ENCODE measurements around the gene OAS3. TPM values are rescaled to one million over a fixed set of nuclear protein-coding genes. Genes with fewer than 3 reads are reported as not detected.

Gene OAS3
- total and polyA plus RNA-seq, 4 donors = 7.2 to 12.1 (median 7.5) TPM

- H3K4me1 ChIP-seq (ENCODE audit: control insufficient read depth, insufficient read depth, low read length) = no peaks in the 10 kb centered on the region
- 92% methylated on average over 3 of the region's 5 CpGs for WGBS (ENCODE audit: insufficient coverage)
- no peak for DNase-seq (ENCODE audit: low read depth in 4 of 6, low spot score in 6 of 6)
- H3K27ac ChIP-seq (ENCODE audit: low read depth, low read length) = no peak overlapping the region
- H3K36me3 ChIP-seq (ENCODE audit: control insufficient read depth, insufficient read depth, low read length) = no peaks in the 10 kb centered on the region
- H3K27me3 ChIP-seq (ENCODE audit: control insufficient read depth, insufficient read depth, low read length) = no peaks in the 10 kb centered on the region
- H3K4me3 ChIP-seq (ENCODE audit: low read depth, low read length) = no peak overlapping the region
- no peaks in the 10 kb centered on the region for H3K9me3 ChIP-seq (ENCODE audit: control insufficient read depth, insufficient read depth, low read length)
Measured at GRCh38 chr12:113002676-113003075, 64.4 kb downstream of the OAS3 start.

- 78% methylated on average over 9 of the region's 9 CpGs for WGBS (ENCODE audit: insufficient coverage)
- Histone ChIP-seq H3K27ac (ENCODE audit: low read depth, low read length) (no peak overlapping the region), H3K4me3 (ENCODE audit: low read depth, low read length) (no peak overlapping the region), H3K9me3 (ENCODE audit: control insufficient read depth, insufficient read depth, low read length) (no peaks in the 10 kb centered on the region), H3K36me3 (ENCODE audit: control insufficient read depth, insufficient read depth, low read length) (no peaks in the 10 kb centered on the region), H3K27me3 (ENCODE audit: control insufficient read depth, insufficient read depth, low read length) (no peaks in the 10 kb centered on the region), H3K4me1 (ENCODE audit: control insufficient read depth, insufficient read depth, low read length) (no peaks in the 10 kb centered on the region)
- DNase-seq (ENCODE audit: low read depth in 4 of 6, low spot score in 6 of 6) = peak in 1 of 6 donors; percentile 3
Measured at GRCh38 chr12:113003636-113004035, 65.4 kb downstream of the OAS3 start.

GRCh38 chr12:113005762-113006161, 67.5 kb downstream of the OAS3 start:
- Histone ChIP-seq H3K36me3 (ENCODE audit: control insufficient read depth, insufficient read depth, low read length) (no peaks in the 10 kb centered on the region), H3K4me1 (ENCODE audit: control insufficient read depth, insufficient read depth, low read length) (no peaks in the 10 kb centered on the region), H3K27ac (ENCODE audit: low read depth, low read length) (no peak overlapping the region), H3K4me3 (ENCODE audit: low read depth, low read length) (no peak overlapping the region), H3K9me3 (ENCODE audit: control insufficient read depth, insufficient read depth, low read length) (no peaks in the 10 kb centered on the region), H3K27me3 (ENCODE audit: control insufficient read depth, insufficient read depth, low read length) (no peaks in the 10 kb centered on the region)
- peak in 1 of 6 donors; percentile 27 for DNase-seq (ENCODE audit: low read depth in 4 of 6, low spot score in 6 of 6)
- 61% methylated on average over 3 of the region's 4 CpGs for WGBS (ENCODE audit: insufficient coverage)

GRCh38 chr12:113006206-113006605, 67.9 kb downstream of the OAS3 start:
- no peak overlapping the region for H3K27ac ChIP-seq (ENCODE audit: low read depth, low read length)
- no peaks in the 10 kb centered on the region for H3K9me3 ChIP-seq (ENCODE audit: control insufficient read depth, insufficient read depth, low read length)
- WGBS (ENCODE audit: insufficient coverage) = 69% methylated on average over 6 of the region's 7 CpGs
- no peaks in the 10 kb centered on the region for H3K27me3 ChIP-seq (ENCODE audit: control insufficient read depth, insufficient read depth, low read length)
- no peak for DNase-seq (ENCODE audit: low read depth in 4 of 6, low spot score in 6 of 6)
- H3K4me1 ChIP-seq (ENCODE audit: control insufficient read depth, insufficient read depth, low read length) = no peaks in the 10 kb centered on the region
- no peak overlapping the region for H3K4me3 ChIP-seq (ENCODE audit: low read depth, low read length)
- H3K36me3 ChIP-seq (ENCODE audit: control insufficient read depth, insufficient read depth, low read length) = no peaks in the 10 kb centered on the region

- no peaks in the 10 kb centered on the region for H3K4me1 ChIP-seq (ENCODE audit: control insufficient read depth, insufficient read depth, low read length)
- H3K4me3 ChIP-seq (ENCODE audit: low read depth, low read length) = no peak overlapping the region
- no peak for DNase-seq (ENCODE audit: low read depth in 4 of 6, low spot score in 6 of 6)
- H3K9me3 ChIP-seq (ENCODE audit: control insufficient read depth, insufficient read depth, low read length) = no peaks in the 10 kb centered on the region
- H3K27me3 ChIP-seq (ENCODE audit: control insufficient read depth, insufficient read depth, low read length) = no peaks in the 10 kb centered on the region
- H3K27ac ChIP-seq (ENCODE audit: low read depth, low read length) = no peak overlapping the region
- H3K36me3 ChIP-seq (ENCODE audit: control insufficient read depth, insufficient read depth, low read length) = no peaks in the 10 kb centered on the region
- WGBS (ENCODE audit: insufficient coverage) = 89% methylated on average over 5 of the region's 6 CpGs
Measured at GRCh38 chr12:113006641-113007040, 68.4 kb downstream of the OAS3 start.

- no peaks in the 10 kb centered on the region for H3K4me1 ChIP-seq (ENCODE audit: control insufficient read depth, insufficient read depth, low read length)
- no peaks in the 10 kb centered on the region for H3K27me3 ChIP-seq (ENCODE audit: control insufficient read depth, insufficient read depth, low read length)
- H3K9me3 ChIP-seq (ENCODE audit: control insufficient read depth, insufficient read depth, low read length) = no peaks in the 10 kb centered on the region
- no peak overlapping the region for H3K4me3 ChIP-seq (ENCODE audit: low read depth, low read length)
- no peaks in the 10 kb centered on the region for H3K36me3 ChIP-seq (ENCODE audit: control insufficient read depth, insufficient read depth, low read length)
- DNase-seq (ENCODE audit: low read depth in 4 of 6, low spot score in 6 of 6) = no peak
- WGBS (ENCODE audit: insufficient coverage) = 82% methylated on average over 4 of the region's 4 CpGs
- H3K27ac ChIP-seq (ENCODE audit: low read depth, low read length) = no peak overlapping the region
Measured at GRCh38 chr12:113007166-113007565, 68.9 kb downstream of the OAS3 start.

- Histone ChIP-seq H3K27ac (ENCODE audit: low read depth, low read length) (no peak overlapping the region), H3K27me3 (ENCODE audit: control insufficient read depth, insufficient read depth, low read length) (no peaks in the 10 kb centered on the region), H3K36me3 (ENCODE audit: control insufficient read depth, insufficient read depth, low read length) (no peaks in the 10 kb centered on the region), H3K4me1 (ENCODE audit: control insufficient read depth, insufficient read depth, low read length) (no peaks in the 10 kb centered on the region), H3K4me3 (ENCODE audit: low read depth, low read length) (no peak overlapping the region), H3K9me3 (ENCODE audit: control insufficient read depth, insufficient read depth, low read length) (no peaks in the 10 kb centered on the region)
- 32% methylated on average over 2 of the region's 2 CpGs for WGBS (ENCODE audit: insufficient coverage)
- peak in 1 of 6 donors; percentile 22 for DNase-seq (ENCODE audit: low read depth in 4 of 6, low spot score in 6 of 6)
Measured at GRCh38 chr12:113010701-113011100, 72.4 kb downstream of the OAS3 start.

- no peaks in the 10 kb centered on the region for H3K4me1 ChIP-seq (ENCODE audit: control insufficient read depth, insufficient read depth, low read length)
- no peak for DNase-seq (ENCODE audit: low read depth in 4 of 6, low spot score in 6 of 6)
- H3K27me3 ChIP-seq (ENCODE audit: control insufficient read depth, insufficient read depth, low read length) = no peaks in the 10 kb centered on the region
- 51% methylated on average over 7 of the region's 9 CpGs for WGBS (ENCODE audit: insufficient coverage)
- no peak overlapping the region for H3K27ac ChIP-seq (ENCODE audit: low read depth, low read length)
- no peaks in the 10 kb centered on the region for H3K36me3 ChIP-seq (ENCODE audit: control insufficient read depth, insufficient read depth, low read length)
- H3K4me3 ChIP-seq (ENCODE audit: low read depth, low read length) = no peak overlapping the region
- no peaks in the 10 kb centered on the region for H3K9me3 ChIP-seq (ENCODE audit: control insufficient read depth, insufficient read depth, low read length)
Measured at GRCh38 chr12:113014565-113014964, 76.3 kb downstream of the OAS3 start.

- no peak overlapping the region for H3K27ac ChIP-seq (ENCODE audit: low read depth, low read length)
- no peaks in the 10 kb centered on the region for H3K27me3 ChIP-seq (ENCODE audit: control insufficient read depth, insufficient read depth, low read length)
- 73% methylated on average over 5 of the region's 5 CpGs for WGBS (ENCODE audit: insufficient coverage)
- H3K9me3 ChIP-seq (ENCODE audit: control insufficient read depth, insufficient read depth, low read length) = no peaks in the 10 kb centered on the region
- no peaks in the 10 kb centered on the region for H3K4me1 ChIP-seq (ENCODE audit: control insufficient read depth, insufficient read depth, low read length)
- H3K4me3 ChIP-seq (ENCODE audit: low read depth, low read length) = no peak overlapping the region
- no peaks in the 10 kb centered on the region for H3K36me3 ChIP-seq (ENCODE audit: control insufficient read depth, insufficient read depth, low read length)
- peak in 1 of 6 donors; percentile 20 for DNase-seq (ENCODE audit: low read depth in 4 of 6, low spot score in 6 of 6)
Measured at GRCh38 chr12:113016796-113017195, 78.5 kb downstream of the OAS3 start.

GRCh38 chr12:113019025-113019424, 80.8 kb downstream of the OAS3 start:
- H3K4me1 ChIP-seq (ENCODE audit: control insufficient read depth, insufficient read depth, low read length) = no peaks in the 10 kb centered on the region
- H3K9me3 ChIP-seq (ENCODE audit: control insufficient read depth, insufficient read depth, low read length) = no peaks in the 10 kb centered on the region
- H3K27ac ChIP-seq (ENCODE audit: low read depth, low read length) = no peak overlapping the region
- no peaks in the 10 kb centered on the region for H3K36me3 ChIP-seq (ENCODE audit: control insufficient read depth, insufficient read depth, low read length)
- 100% methylated on average over 1 of the region's 4 CpGs for WGBS (ENCODE audit: insufficient coverage)
- no peak for DNase-seq (ENCODE audit: low read depth in 4 of 6, low spot score in 6 of 6)
- H3K4me3 ChIP-seq (ENCODE audit: low read depth, low read length) = no peak overlapping the region
- no peaks in the 10 kb centered on the region for H3K27me3 ChIP-seq (ENCODE audit: control insufficient read depth, insufficient read depth, low read length)
